ENCODE data around the gene MROH9.
"Not testable (repeated sequence)": the region's sequence is repeated elsewhere in the genome, so short reads cannot be mapped to it uniquely, and the experiment has no call there.

Gene MROH9

GRCh38 chr1:170939476-170939875, 4.1 kb downstream of the MROH9 start (continued):
- no peak for TF ChIP-seq PRDM6 (tag by site-specific recombination; IDR thresholded peaks at IDR 0.05)
- no peak for TF ChIP-seq ZNF311 (tag by site-specific recombination; IDR thresholded peaks at IDR 0.05; ENCODE audit: borderline replicate concordance)
- TF ChIP-seq ZBTB26 (tag by site-specific recombination; optimal IDR thresholded peaks at IDR 0.05): no peak
- no peak for TF ChIP-seq ZNF350 (tag by site-specific recombination; IDR thresholded peaks at IDR 0.05)
- TF ChIP-seq ZNF184 (tag by site-specific recombination; IDR thresholded peaks at IDR 0.05): no peak
- TF ChIP-seq ZNF843 (tag by site-specific recombination; IDR thresholded peaks at IDR 0.05): no peak
- no peak for TF ChIP-seq ZNF621 (tag by site-specific recombination; IDR thresholded peaks at IDR 0.05)
- TF ChIP-seq, protein P1, sequence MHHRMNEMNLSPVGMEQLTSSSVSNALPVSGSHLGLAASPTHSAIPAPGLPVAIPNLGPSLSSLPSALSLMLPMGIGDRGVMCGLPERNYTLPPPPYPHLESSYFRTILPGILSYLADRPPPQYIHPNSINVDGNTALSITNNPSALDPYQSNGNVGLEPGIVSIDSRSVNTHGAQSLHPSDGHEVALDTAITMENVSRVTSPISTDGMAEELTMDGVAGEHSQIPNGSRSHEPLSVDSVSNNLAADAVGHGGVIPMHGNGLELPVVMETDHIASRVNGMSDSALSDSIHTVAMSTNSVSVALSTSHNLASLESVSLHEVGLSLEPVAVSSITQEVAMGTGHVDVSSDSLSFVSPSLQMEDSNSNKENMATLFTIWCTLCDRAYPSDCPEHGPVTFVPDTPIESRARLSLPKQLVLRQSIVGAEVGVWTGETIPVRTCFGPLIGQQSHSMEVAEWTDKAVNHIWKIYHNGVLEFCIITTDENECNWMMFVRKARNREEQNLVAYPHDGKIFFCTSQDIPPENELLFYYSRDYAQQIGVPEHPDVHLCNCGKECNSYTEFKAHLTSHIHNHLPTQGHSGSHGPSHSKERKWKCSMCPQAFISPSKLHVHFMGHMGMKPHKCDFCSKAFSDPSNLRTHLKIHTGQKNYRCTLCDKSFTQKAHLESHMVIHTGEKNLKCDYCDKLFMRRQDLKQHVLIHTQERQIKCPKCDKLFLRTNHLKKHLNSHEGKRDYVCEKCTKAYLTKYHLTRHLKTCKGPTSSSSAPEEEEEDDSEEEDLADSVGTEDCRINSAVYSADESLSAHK (tag by site-specific recombination; IDR thresholded peaks at IDR 0.05): no peak
- no peak for TF ChIP-seq ZNF518A (tag by site-specific recombination; conservative IDR thresholded peaks at IDR 0.05; ENCODE audit: low read depth)

DNA sequence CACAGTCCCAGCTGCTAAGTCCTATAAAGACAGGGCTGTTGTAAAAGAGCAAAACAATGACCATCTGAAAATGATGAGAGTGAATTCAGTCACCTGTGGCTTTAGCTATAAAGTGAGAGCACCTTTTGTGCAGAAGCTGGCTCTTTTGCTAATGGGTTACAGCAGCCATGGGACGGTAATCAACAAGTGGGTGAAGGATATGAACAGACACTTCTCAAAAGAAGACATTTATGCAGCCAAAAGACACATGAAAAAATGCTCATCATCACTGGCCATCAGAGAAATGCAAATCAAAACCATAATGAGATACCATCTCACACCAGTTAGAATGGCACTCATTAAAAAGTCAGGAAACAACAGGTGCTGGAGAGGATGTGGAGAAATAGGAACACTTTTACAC, 16.4 kb downstream of the MROH9 start:
- H3K4me1 ChIP-seq (ENCODE audit: control insufficient read depth, insufficient read depth, low read length); CTCF ChIA-PET; POLR2A ChIA-PET; H3K27ac ChIP-seq (ENCODE audit: extremely low read depth, low read depth, low read length); H3K36me3 ChIP-seq (ENCODE audit: control insufficient read depth in 2 of 2, insufficient read depth in 1 of 2, low read length in 2 of 2); H3K9me3 ChIP-seq (ENCODE audit: control insufficient read depth, insufficient read depth, low read depth, low read length); H3K4me3 ChIP-seq (ENCODE audit: low read depth, low read length): not testable (repeated sequence)
- TF ChIP-seq SCRT2 (tag by site-specific recombination; IDR thresholded peaks at IDR 0.05) (peak; percentile 86), SCRT1 (tag by site-specific recombination; IDR thresholded peaks at IDR 0.05; ENCODE audit: borderline replicate concordance) (peak; percentile 80; the same call in 1 of the 2 replicates)

DNA sequence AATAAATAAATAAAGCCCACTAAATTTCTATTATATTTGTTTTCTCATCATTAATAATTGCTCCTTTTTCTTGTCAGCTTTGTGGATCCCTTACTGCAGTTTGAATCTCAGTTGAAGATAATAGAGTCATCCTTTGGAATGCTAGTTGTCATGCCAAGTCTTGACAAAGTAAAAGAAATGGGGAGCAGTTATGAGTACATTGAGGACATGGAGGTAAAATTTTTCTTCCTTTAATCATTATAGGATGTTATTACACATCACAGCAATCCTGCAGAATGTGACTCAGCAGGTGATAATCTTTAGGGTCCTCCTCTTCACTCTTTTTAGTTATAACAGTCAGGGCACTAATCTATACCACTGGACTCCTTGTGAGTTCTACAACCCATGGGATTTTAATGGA, 24.1 kb downstream of the MROH9 start:
- CTCF ChIA-PET: no interaction called here
- no peaks in the 10 kb centered on the region for H3K36me3 ChIP-seq (ENCODE audit: control insufficient read depth in 2 of 2, insufficient read depth in 1 of 2, low read length in 2 of 2)
- POLR2A ChIA-PET: no interaction called here
- H3K4me1 ChIP-seq (ENCODE audit: control insufficient read depth, insufficient read depth, low read length): no peaks in the 10 kb centered on the region
- no peak overlapping the region for H3K4me3 ChIP-seq (ENCODE audit: low read depth, low read length)
- no peak overlapping the region for H3K27ac ChIP-seq (ENCODE audit: extremely low read depth, low read depth, low read length)
- TF ChIP-seq ZNF248 (tag by site-specific recombination; IDR thresholded peaks at IDR 0.05): no peak
- no peak for TF ChIP-seq GLIS2 (tag by site-specific recombination; IDR thresholded peaks at IDR 0.05)
- H3K9me3 ChIP-seq (ENCODE audit: control insufficient read depth, insufficient read depth, low read depth, low read length): no peaks in the 10 kb centered on the region; the same call in 1 of the 2 replicates

Measured in HEK293 (cell line).